LNCAP (cell line): ENCODE measurements around the gene ST6GALNAC3.

Experiments
- TF ChIP-seq, protein P1 (sequence below): fragments of 450-650 bp; IDR thresholded peaks from 2 replicates; pipeline ENCODE4 v1.5.1; 2017; ENCODE audit warnings: mild to moderate bottlenecking

Gene ST6GALNAC3

DNA sequence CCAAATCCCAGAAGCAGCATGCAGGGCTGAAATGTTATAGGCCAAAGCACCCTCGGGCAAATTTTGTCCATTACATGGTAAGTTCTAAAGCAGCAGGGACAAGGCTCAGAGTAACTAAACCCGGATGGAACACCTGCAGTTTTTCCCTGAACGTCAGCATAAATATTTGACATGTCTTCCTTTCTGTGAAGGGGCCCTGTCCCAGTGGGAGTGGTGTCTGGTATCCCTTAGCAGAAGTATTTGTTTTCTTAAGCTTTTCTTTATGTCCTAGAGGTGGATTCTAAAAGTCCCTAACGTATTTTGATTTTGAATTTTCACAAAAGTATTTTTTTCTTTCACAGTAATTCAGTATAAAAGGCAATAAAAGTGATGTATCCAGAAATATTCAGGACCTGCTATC lies 223.9 kb downstream of the ST6GALNAC3 start:
- TF ChIP-seq, protein P1, sequence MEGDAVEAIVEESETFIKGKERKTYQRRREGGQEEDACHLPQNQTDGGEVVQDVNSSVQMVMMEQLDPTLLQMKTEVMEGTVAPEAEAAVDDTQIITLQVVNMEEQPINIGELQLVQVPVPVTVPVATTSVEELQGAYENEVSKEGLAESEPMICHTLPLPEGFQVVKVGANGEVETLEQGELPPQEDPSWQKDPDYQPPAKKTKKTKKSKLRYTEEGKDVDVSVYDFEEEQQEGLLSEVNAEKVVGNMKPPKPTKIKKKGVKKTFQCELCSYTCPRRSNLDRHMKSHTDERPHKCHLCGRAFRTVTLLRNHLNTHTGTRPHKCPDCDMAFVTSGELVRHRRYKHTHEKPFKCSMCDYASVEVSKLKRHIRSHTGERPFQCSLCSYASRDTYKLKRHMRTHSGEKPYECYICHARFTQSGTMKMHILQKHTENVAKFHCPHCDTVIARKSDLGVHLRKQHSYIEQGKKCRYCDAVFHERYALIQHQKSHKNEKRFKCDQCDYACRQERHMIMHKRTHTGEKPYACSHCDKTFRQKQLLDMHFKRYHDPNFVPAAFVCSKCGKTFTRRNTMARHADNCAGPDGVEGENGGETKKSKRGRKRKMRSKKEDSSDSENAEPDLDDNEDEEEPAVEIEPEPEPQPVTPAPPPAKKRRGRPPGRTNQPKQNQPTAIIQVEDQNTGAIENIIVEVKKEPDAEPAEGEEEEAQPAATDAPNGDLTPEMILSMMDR = no peak

GRCh38 chr1:76299036-76299435 lies 224.5 kb downstream of the ST6GALNAC3 start:
- TF ChIP-seq, protein P1 = no peak

GRCh38 chr1:76300556-76300955 lies 226.0 kb downstream of the ST6GALNAC3 start:
- TF ChIP-seq, protein P1 = no peak

DNA sequence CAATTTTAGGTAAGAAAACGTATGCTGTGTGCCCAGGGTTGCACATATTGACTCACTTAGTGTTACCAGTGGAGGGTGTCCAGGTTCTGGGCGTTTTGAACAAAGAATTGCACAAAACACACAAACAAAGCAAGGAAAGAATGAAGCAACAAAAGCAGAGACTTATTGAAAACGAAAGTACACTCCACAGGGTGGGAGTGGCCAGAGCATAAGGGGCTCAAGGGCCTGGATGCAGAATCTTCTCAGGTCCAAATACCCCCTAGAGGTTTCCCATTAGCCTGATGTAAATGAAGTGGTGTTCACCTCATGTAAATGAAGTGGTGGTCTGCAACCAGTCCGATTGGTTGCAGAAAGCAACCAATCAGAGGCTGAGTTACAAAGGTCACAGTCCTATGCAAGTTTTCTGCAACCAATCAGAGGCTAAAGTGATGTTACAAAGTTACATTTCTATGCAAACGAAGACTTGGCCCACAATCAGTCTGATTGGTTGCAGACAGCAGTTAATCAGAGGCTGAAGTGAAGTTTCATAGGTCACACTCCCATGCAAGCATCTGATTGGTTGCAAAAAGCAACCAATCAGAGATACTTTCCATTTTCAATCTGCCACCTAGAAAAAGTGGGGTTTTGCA lies 228.3 kb downstream of the ST6GALNAC3 start:
- TF ChIP-seq, protein P1 = no peak

DNA sequence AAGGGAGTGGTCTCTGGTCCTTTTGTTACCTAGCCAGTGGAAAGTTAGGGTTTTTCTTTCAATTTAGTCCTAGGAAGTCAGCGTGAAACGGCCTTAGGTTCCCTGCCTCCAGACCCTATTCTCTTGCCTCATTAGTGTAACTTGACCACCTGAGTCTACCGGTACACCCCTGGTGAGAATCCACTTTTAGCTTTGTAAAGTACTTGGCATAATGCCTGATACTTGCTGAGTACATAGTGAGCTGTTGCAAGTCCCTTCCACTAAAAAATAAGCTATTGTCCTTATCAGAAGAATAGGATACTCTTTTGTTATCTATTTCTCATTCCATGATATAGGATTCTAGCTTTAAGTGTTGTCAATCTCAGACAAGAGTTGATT lies 228.8 kb downstream of the ST6GALNAC3 start:
- TF ChIP-seq, protein P1 = no peak

DNA sequence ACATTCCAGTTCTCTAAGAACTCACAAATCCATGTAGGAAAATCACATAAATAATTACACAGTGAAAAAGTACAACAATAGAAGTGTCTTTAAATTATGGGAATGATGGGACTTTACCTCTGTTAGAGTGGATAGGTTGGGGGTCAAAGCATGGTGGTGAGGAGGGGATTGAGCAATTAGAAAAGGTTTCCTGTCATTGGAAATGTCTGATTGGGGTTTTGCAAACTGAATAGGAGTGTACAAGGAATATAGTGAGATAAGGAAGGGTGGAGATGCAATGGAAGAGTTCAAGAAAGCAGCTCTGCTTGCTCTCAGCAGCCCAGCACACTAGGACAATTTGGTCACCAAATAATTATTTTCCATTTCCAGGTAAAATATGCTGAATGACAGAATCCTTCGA lies 238.8 kb downstream of the ST6GALNAC3 start:
- TF ChIP-seq, protein P1 = no peak

- TF ChIP-seq, protein P1 = no peak
These were observed 240.2 kb downstream of the ST6GALNAC3 start for GRCh38 chr1:76314730-76315129.

DNA sequence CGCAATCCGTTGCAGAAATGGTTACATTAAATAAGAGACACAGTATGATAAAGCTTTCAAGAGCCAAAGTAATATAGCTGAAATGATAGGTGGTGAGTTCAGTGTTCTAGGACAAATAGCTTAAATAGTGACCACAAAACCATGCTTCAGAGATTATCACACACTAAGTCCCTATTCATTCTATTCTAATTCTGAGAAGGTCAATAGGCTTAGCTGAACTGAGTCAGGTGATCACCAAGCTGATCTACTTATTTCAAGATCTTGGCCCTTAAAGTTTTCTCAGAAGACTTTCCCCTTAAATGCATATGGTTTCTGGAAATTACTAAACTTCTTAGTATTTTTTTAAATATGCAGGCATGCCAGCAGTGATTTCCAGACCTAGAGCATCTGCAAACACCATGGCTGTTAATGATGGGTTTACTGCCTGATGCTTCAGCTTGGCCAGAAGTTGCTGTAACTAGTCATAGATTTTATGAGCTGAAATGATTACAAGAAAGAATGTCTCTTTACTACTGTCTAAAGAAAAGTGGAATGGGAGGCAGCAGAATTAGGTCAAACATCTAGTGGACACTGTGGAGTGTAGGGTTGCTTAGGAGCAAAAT lies 242.9 kb downstream of the ST6GALNAC3 start:
- TF ChIP-seq, protein P1 = no peak
